Measurements from ENCODE around the gene METTL18.

The METTL18 gene

DNA sequence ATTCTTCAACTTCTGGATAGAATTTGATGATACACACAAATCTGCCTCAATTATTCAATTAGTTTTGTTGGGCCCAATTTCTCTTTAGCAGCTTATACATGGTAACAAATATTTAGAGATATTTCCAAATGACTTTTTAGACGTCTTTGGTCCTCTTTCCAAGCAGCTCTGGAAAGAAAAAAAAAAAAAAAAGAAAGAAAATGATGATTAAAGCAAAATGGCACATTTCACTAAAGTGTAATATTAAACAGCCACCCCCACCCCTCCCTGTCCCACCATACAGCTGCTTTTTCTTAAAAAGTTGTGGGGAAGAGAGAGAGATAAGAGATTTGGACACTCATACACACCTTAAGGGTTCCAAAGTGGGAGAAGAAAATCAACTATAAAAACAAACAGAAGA, 977 bp downstream of the METTL18 start:
- in situ Hi-C loops (cut with HindIII; ENCODE audit: low sequenced_read_pairs): no loop called here
- TF ChIP-seq, protein P1, sequence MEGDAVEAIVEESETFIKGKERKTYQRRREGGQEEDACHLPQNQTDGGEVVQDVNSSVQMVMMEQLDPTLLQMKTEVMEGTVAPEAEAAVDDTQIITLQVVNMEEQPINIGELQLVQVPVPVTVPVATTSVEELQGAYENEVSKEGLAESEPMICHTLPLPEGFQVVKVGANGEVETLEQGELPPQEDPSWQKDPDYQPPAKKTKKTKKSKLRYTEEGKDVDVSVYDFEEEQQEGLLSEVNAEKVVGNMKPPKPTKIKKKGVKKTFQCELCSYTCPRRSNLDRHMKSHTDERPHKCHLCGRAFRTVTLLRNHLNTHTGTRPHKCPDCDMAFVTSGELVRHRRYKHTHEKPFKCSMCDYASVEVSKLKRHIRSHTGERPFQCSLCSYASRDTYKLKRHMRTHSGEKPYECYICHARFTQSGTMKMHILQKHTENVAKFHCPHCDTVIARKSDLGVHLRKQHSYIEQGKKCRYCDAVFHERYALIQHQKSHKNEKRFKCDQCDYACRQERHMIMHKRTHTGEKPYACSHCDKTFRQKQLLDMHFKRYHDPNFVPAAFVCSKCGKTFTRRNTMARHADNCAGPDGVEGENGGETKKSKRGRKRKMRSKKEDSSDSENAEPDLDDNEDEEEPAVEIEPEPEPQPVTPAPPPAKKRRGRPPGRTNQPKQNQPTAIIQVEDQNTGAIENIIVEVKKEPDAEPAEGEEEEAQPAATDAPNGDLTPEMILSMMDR (IDR thresholded peaks at IDR 0.05; ENCODE audit: low read depth, low read length, missing control alignments): no peak
- DNase-seq (ENCODE audit: low read depth): no peak
- H3K4me3 ChIP-seq (ENCODE audit: low read depth, low read length): peak overlapping the region; percentile 79

DNA sequence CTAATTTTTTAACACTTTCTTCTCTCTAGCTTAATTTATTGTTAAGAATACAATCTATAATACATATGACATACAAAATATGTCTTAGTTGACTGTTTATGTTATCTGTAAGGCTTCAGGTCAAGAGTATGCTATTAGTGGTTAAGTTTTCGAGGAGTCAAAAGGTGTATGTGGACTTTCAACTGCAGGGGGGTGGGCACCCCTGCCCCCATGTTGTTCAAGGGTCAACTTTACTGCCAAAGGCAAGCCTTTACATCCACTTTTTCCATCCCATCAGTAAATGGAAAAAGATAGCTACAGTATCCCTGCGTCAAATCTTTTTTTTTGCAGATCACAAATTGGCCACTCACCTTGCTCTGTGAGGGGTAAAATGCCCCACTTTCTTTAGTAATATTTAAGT, 6.3 kb downstream of the METTL18 start:
- in situ Hi-C loops (cut with HindIII; ENCODE audit: low sequenced_read_pairs): no loop called here
- TF ChIP-seq, protein P1 (IDR thresholded peaks at IDR 0.05; ENCODE audit: low read depth, low read length, missing control alignments): no peak
- no peak for DNase-seq (ENCODE audit: low read depth)
- no peak overlapping the region for H3K4me3 ChIP-seq (ENCODE audit: low read depth, low read length)

DNA sequence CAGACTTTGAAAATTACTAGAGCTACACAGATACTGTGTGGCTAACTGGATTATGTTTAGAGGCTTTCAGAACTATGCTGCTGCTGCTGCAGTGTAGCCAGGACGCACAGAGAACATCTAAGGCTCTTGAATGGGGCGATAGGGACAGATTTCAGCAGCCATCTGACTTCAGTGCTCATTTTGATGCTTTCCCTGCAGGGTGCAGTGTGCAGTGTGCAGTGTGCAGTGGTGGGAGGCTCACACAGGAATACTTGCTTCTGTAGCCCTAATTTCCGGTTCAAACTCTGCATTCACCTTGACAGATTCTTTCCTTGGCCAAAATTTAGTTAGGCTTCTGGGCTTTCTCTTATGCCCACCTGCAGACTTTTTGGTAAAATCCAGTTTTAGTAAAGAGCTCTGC, 7.7 kb downstream of the METTL18 start:
- H3K4me3 ChIP-seq (ENCODE audit: low read depth, low read length): no peak overlapping the region
- in situ Hi-C loops (cut with HindIII; ENCODE audit: low sequenced_read_pairs): no loop called here
- TF ChIP-seq, protein P1 (IDR thresholded peaks at IDR 0.05; ENCODE audit: low read depth, low read length, missing control alignments): no peak
- no peak for DNase-seq (ENCODE audit: low read depth)

DNA sequence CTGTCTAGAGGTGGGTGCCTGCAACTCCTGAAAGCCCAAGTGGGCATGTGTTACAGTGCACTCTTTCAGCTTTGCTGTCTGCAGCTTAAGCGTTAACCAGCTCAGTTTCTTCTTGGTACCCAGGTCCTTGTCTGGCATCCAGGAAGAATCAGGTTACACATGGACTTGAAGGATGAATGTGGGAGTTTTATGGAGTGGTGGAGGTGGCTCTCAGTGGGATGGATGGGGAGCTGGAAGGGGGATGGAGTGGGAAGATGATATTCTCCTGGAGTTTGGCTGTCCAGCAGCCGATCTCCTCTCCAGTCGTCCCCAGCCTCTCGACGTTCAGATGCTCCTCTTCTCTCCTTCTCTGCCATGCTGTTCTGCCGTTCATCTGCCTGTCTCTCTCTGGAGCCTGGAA, 9.4 kb downstream of the METTL18 start:
- H3K4me3 ChIP-seq (ENCODE audit: low read depth, low read length): no peak overlapping the region
- TF ChIP-seq, protein P1 (IDR thresholded peaks at IDR 0.05; ENCODE audit: low read depth, low read length, missing control alignments): no peak
- in situ Hi-C loops (cut with HindIII; ENCODE audit: low sequenced_read_pairs): no loop called here
- DNase-seq (ENCODE audit: low read depth): no peak

DNA sequence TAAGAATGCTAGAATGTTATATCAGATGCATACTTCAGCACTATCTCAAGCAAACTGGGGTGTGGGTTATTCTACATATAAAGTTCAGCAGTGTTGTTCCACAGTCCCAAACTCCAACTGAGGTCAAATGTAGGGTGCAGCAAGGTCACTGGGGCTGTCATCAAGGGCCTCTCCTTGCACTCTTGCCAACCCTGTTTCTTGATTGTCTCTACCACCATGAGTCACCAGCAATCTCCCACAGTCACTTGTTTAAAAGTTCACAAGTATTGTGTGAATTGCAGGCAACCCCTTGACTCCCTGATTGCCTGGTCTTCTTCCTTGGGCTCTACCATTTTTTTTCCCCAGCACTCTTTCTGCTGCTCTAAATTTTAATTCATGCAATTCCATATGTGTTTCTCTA, 10.6 kb downstream of the METTL18 start:
- TF ChIP-seq, protein P1 (IDR thresholded peaks at IDR 0.05; ENCODE audit: low read depth, low read length, missing control alignments): no peak
- H3K4me3 ChIP-seq (ENCODE audit: low read depth, low read length): no peak overlapping the region
- in situ Hi-C loops (cut with HindIII; ENCODE audit: low sequenced_read_pairs): no loop called here
- no peak for DNase-seq (ENCODE audit: low read depth)

DNA sequence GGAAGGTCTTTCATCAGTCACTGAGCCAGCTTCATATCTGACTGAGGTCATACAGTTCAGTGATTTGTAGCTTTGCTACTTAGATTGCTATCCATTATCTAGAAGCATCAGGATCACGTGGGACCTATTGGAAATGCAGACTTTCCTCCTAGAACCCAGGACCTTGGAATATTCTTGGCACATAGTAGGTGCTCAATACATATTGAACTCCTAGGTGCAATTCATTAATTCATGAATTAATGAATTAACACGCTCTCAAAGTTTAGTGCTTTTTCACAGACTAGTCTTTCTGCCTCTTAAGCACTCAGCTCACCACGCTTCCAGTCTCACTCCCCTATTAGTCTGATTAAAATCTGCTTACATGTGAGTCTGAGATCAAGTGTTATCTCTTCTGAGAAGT, 12.1 kb downstream of the METTL18 start:
- DNase-seq (ENCODE audit: low read depth): no peak
- H3K4me3 ChIP-seq (ENCODE audit: low read depth, low read length): no peak overlapping the region
- TF ChIP-seq, protein P1 (IDR thresholded peaks at IDR 0.05; ENCODE audit: low read depth, low read length, missing control alignments): no peak
- in situ Hi-C loops (cut with HindIII; ENCODE audit: low sequenced_read_pairs): no loop called here

DNA sequence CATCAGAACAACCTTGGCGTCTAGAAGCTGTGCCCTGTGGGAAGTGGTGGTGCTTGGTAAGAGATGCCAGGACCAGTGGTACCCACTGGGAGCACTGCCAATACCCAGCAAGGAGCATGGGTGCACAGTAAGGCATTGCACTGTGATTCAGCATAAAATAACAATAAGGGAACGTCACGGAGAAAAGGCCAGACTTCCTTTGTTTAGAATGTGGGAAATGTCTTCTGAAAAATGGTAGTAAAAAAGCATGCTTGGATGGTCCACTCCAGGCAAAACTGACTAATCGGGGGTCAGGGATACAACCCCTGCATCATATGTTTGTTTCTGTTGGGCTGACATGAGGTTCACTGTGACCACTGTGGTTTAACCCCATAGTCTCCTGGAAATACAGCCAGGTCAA, 14.7 kb downstream of the METTL18 start:
- TF ChIP-seq, protein P1 (IDR thresholded peaks at IDR 0.05; ENCODE audit: low read depth, low read length, missing control alignments): no peak
- in situ Hi-C loops (cut with HindIII; ENCODE audit: low sequenced_read_pairs): no loop called here
- DNase-seq (ENCODE audit: low read depth): peak; percentile 26
- H3K4me3 ChIP-seq (ENCODE audit: low read depth, low read length): no peak overlapping the region
